BLaER1 (cell line): Measurements from ENCODE around the gene MTFR2.
A peak's percentile ranks its signal among the peaks of the same experiment; 100 is the strongest.

ENCODE experiments used
- H3K27ac ChIP-seq: shearing (Covaris generic); formaldehyde crosslinking; 2 replicates; pipeline ENCODE4 v1.8.1; 2022
- H3K27me3 ChIP-seq: shearing (Covaris generic); formaldehyde crosslinking; 2 replicates; pipeline ENCODE4 v1.8.1; 2022
- H3K36me3 ChIP-seq: shearing (Covaris generic); formaldehyde crosslinking; 2 replicates; pipeline ENCODE4 v1.8.1; 2022
- H3K4me1 ChIP-seq: shearing (Covaris generic); formaldehyde crosslinking; 2 replicates; pipeline ENCODE4 v1.8.1; 2022
- H3K4me2 ChIP-seq: shearing (Covaris generic); formaldehyde crosslinking; 2 replicates; pipeline ENCODE4 v1.8.1; 2022
- H3K4me3 ChIP-seq: shearing (Covaris generic); formaldehyde crosslinking; 2 replicates; pipeline ENCODE4 v1.8.1; 2022
- H3K9ac ChIP-seq: shearing (Covaris generic); formaldehyde crosslinking; 2 replicates; pipeline ENCODE4 v1.8.1; 2022
- H3K9me3 ChIP-seq: shearing (Covaris generic); formaldehyde crosslinking; 2 replicates; pipeline ENCODE4 v1.8.1; 2022
- H4K20me1 ChIP-seq: shearing (Covaris generic); formaldehyde crosslinking; 2 replicates; pipeline ENCODE4 v1.8.1; 2022
- Cebpa-rat ChIP-seq: shearing (Covaris generic); IDR thresholded peaks from 2 replicates; pipeline ENCODE4 v1.8.1; 2022

MTFR2 gene

DNA sequence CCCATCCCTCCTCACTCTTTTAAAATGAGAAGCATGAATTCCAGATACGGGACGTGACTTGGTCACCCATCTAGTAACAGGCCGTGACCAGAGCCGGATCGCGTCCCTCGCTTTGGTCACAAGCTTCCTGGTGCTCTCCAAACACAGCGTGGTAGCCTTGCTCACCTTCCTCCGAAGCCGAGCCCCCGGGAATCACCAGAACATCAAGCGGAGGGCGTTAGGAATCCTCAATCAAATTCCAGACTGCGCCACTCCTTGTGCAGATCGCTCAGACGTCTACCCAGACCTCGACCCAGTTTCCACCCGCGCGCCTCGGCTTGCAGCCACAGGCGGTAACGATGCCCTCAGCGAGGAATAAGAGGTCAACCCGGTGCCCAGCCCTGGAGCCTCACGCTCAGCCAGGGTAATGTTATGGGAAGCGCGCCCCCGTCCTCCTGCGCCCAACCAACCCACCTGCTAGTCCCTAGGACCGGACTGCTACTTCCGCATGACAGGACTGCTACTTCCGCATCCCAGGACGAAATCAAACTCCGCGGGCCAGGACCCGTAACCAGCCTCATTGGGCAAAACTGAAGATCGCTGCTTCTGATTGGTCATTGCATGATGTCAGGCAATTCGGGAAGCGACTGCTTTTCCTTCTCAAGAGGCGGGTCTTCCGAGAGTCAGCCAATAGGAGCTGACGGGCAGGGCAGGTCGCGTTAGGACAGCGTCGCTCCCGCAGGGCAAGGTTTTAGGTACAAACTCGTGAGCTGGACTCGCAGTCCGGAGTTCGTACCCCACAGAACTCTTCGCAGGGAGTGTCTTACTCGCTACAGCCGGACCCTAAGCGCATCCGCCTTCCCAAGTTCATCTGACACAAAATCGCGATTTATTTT is at the start of gene MTFR2:
Gene MTFR2, minus strand, starts transcription at position 501 of the 875 bp plus-strand sequence. CDS start 1,212 bp downstream, outside the sequence.
- Histone ChIP-seq H3K9me3 (no peaks in the 10 kb centered on the region), H3K27me3 (no peaks in the 10 kb centered on the region), H3K4me3 (peak within 1 kb of the TSS; percentile 87), H3K27ac (peak within 1 kb of the TSS; percentile 64), H3K4me2 (peak within 1 kb of the TSS; percentile 89), H3K9ac (peak within 1 kb of the TSS; percentile 82), H3K36me3 (peaks cover 26% of the 10 kb centered on the region), H3K4me1 (peaks cover 21% of the 10 kb centered on the region), H4K20me1 (peaks cover 12% of the 10 kb centered on the region; the same call in 1 of the 2 replicates)
- no peak for TF ChIP-seq Cebpa-rat

DNA sequence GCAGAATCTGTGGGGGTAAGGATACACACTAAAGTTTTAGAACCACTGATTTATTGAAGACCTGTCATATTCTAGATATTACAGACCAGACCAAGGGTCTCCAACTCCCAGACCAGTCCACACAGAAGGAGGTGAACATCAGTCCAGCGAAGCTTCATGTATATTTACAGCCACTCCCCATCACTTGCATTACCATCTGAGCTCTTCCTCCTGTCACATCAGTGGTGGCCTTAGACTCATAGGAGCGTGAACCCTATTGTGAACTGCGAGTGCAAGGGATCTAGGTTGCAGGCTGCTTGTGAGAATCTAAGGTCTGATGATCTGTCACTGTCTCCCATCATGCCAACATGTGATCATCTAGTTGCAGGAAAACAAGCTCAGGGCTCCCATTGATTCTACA is 44.5 kb upstream of the MTFR2 start:
- H3K4me3 ChIP-seq = no peak overlapping the region
- TF ChIP-seq Cebpa-rat = no peak
- no peak overlapping the region for H3K9ac ChIP-seq
- no peak overlapping the region for H3K27ac ChIP-seq
- H3K27me3 ChIP-seq = no peaks in the 10 kb centered on the region
- no peaks in the 10 kb centered on the region for H3K9me3 ChIP-seq
- H3K4me1 ChIP-seq = peaks cover 14% of the 10 kb centered on the region
- no peaks in the 10 kb centered on the region for H4K20me1 ChIP-seq
- H3K4me2 ChIP-seq = no peak overlapping the region
- no peaks in the 10 kb centered on the region for H3K36me3 ChIP-seq

DNA sequence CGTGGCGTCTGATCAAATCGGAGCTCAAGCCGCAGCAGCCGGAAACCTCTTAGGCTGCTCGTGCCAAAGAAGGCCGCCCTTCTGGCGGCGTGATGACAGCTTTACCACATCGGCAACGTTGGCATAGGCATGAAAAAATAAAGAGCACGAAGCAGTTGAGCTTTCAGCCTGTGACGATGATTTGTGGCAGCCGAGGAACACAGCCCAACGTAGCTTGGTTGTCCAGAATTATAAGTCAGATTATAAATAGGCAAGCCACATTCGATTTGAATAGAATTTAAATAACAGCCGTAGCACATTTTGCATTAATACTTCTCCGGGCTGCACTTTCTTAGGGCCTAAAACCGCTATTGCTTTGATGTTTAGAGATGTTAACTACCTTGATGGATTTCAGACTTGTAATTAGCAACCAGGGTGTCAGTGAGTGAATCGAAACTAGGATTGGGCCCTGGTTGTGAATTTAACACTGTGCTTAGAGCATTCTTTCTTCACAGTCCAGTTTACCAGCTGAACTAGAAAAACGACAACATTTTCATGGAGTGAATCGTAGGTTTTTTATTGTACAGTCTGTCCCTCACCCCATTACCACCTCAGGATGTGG is 40.4 kb upstream of the MTFR2 start:
- Histone ChIP-seq H4K20me1 (peaks cover 37% of the 10 kb centered on the region), H3K4me3 (peak overlapping the region; percentile 83), H3K27ac (peak overlapping the region; percentile 100), H3K9me3 (no peaks in the 10 kb centered on the region), H3K27me3 (no peaks in the 10 kb centered on the region), H3K4me2 (peak overlapping the region; percentile 90), H3K4me1 (peaks cover 42% of the 10 kb centered on the region), H3K9ac (peak overlapping the region; percentile 100), H3K36me3 (peaks cover 20% of the 10 kb centered on the region; the same call in 1 of the 2 replicates)
- no peak for TF ChIP-seq Cebpa-rat

DNA sequence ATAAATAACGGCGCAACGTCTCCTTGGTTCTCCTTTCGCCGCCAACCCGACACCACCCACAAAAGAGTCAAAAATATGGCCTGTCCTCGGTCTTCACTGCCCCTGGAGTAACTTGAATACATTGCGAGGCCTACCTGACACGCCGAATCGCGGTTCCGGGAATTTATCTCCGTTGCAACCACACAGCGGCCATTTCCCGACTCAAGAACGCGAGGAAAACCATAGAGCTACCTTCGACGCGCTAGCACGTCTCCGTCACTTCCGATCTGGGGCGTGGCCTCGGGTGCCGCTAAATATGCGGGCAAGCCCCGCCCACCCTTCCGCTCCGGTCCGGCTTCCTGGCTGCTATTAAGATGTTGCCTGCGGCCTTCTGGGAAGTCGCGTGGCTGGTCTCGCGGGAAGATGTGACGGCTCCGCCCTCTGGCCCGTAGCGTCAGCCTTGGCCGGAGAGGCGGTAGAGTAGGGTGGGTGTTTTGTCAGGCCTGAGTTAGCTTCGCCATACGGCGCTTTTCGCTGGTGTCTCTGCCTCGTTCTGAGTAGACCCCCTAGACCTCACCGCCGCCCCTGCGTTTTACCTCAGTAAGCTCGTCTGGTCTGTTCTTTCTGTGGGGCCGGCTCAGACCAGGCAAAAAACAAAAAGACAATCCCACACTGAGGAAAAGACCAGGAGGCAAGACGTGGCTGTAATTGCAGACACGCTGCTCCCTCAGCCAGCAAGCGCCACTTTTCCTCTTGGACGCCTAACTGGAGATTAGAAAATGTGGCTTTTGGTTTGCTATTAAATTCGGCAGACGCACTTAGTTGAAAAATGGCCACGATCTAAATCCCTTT is 39.7 kb upstream of the MTFR2 start, which contains the start of gene BCLAF1:
Gene BCLAF1, minus strand, starts transcription at position 268 of the 831 bp plus-strand sequence. CDS start 9,980 bp downstream, outside the sequence.
- H4K20me1 ChIP-seq = peaks cover 44% of the 10 kb centered on the region
- peak within 1 kb of the TSS; percentile 100 for H3K9ac ChIP-seq
- H3K4me2 ChIP-seq = peak within 1 kb of the TSS; percentile 95
- H3K4me3 ChIP-seq = peak within 1 kb of the TSS; percentile 83
- H3K27me3 ChIP-seq = no peaks in the 10 kb centered on the region
- peaks cover 49% of the 10 kb centered on the region for H3K4me1 ChIP-seq
- peak within 1 kb of the TSS; percentile 100 for H3K27ac ChIP-seq
- H3K36me3 ChIP-seq = peaks cover 20% of the 10 kb centered on the region; the same call in 1 of the 2 replicates
- no peaks in the 10 kb centered on the region for H3K9me3 ChIP-seq
- no peak for TF ChIP-seq Cebpa-rat

DNA sequence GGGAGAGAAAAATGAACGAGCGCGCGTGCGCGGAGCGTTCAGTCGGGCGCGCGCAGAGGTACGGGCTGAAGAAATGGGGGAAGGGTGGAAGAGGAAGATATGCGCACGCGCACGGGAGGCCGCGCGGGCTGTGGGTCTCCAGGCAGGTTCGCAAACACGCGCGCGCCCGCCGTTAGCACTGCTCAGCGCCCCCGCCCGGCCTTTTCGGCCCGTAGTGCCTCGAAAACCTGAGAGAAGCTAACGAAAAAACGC is 39.1 kb upstream of the MTFR2 start:
- Histone ChIP-seq H3K4me2 (peak overlapping the region; percentile 95; the same call in 1 of the 2 replicates), H3K4me3 (peak overlapping the region; percentile 83), H3K27ac (peak overlapping the region; percentile 100), H4K20me1 (peaks cover 50% of the 10 kb centered on the region), H3K36me3 (peaks cover 20% of the 10 kb centered on the region; the same call in 1 of the 2 replicates), H3K27me3 (no peaks in the 10 kb centered on the region), H3K9me3 (no peaks in the 10 kb centered on the region), H3K9ac (peak overlapping the region; percentile 100), H3K4me1 (peaks cover 54% of the 10 kb centered on the region)
- no peak for TF ChIP-seq Cebpa-rat

DNA sequence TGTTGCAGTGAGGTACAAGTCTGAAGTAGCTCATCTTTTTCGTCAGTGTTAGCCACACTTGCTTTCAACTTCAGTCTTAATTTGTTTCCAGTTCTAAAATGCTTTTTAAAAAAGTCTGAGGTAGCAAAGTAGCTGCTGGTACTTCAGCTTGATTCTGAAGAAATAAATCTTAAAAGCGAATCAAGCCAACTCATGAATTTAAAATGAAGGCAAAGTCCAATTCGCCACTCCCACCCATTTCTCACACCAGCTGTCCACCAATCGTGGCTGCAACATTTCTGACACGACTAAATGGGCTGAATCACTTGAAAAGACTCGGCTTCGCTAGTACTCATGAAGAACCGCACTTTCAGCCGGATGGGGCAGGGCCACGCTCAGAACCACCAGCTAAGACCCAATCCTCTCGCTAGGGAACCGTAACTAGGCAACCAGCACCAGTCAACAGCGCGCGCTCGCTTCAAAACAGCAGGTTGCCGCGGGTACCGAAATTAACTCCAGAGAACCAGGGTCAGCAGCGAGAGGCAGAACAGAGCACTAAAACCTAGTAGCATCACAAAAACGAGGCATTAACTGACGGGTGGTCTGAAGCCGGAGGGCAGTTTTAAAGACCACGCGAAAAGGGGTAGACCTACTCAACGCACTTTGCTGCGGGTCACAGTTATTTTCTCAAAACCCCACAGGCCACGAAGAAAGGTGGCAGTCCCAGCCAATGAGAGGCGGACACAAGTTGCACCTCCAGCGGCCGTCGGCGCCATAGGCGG is 38.6 kb upstream of the MTFR2 start:
- H3K27ac ChIP-seq = peak overlapping the region; percentile 100
- H3K4me2 ChIP-seq = peak overlapping the region; percentile 95
- no peaks in the 10 kb centered on the region for H3K27me3 ChIP-seq
- peaks cover 58% of the 10 kb centered on the region for H3K4me1 ChIP-seq
- peaks cover 55% of the 10 kb centered on the region for H4K20me1 ChIP-seq
- no peak for TF ChIP-seq Cebpa-rat
- no peaks in the 10 kb centered on the region for H3K9me3 ChIP-seq
- peaks cover 20% of the 10 kb centered on the region; the same call in 1 of the 2 replicates for H3K36me3 ChIP-seq
- peak overlapping the region; percentile 83 for H3K4me3 ChIP-seq
- H3K9ac ChIP-seq = peak overlapping the region; percentile 100

DNA sequence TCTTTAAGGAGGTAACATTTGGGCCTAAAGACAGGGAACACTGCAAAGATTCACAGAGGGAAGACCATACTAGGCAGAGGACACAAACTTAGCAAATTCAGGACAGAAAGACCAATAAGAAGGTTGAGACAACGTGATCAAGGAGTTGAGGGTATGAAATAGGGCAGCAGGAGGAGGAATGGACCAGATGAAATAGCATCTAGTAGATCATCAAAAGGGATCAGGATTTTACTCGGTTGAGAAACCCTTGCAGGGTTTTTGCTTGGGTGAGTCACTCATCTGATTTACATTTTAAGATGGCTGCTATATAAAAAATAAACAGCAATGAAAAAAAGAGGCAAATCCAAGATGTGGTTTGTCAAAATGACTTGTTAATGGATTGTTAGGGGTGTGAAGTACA is 34.8 kb upstream of the MTFR2 start:
- TF ChIP-seq Cebpa-rat = no peak
- H3K36me3 ChIP-seq = peaks cover 43% of the 10 kb centered on the region
- H3K4me1 ChIP-seq = peaks cover 55% of the 10 kb centered on the region
- no peaks in the 10 kb centered on the region for H3K9me3 ChIP-seq
- peak overlapping the region; percentile 95 for H3K4me2 ChIP-seq
- H4K20me1 ChIP-seq = peaks cover 93% of the 10 kb centered on the region
- no peaks in the 10 kb centered on the region for H3K27me3 ChIP-seq
- no peak overlapping the region for H3K27ac ChIP-seq
- H3K9ac ChIP-seq = no peak overlapping the region
- H3K4me3 ChIP-seq = no peak overlapping the region

DNA sequence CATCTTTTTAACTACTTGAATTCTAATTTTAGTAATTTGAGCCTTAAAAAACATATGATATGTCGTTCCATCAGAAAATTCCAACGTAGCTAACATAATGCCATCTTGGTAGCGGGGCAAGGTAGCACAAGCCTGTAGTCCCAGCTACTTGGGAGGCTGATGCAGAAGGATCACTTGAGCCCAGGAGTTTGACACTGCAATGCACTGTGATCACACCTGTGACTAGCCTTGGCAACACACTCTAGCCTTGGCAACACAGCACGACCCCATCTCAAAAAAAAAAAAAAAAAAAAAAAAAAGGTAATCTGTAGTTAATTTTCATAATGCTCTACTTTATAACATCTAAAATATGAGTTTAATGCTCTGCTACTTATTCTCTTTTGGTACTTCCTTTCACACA is 32.8 kb upstream of the MTFR2 start:
- Histone ChIP-seq H3K4me3 (no peak overlapping the region), H3K9me3 (no peaks in the 10 kb centered on the region), H3K27ac (no peak overlapping the region), H4K20me1 (peaks cover 100% of the 10 kb centered on the region), H3K9ac (no peak overlapping the region), H3K4me1 (peaks cover 50% of the 10 kb centered on the region), H3K27me3 (no peaks in the 10 kb centered on the region), H3K4me2 (peak overlapping the region; percentile 18; the same call in 1 of the 2 replicates), H3K36me3 (peaks cover 61% of the 10 kb centered on the region)
- no peak for TF ChIP-seq Cebpa-rat
